ENCODE data around the gene SLC25A44.
A peak's percentile ranks its signal among the peaks of the same experiment; 100 is the strongest.
"Not testable (repeated sequence)": the region's sequence is repeated elsewhere in the genome, so short reads cannot be mapped to it uniquely, and the experiment has no call there.

The SLC25A44 gene

GRCh38 chr1:156204686-156205085 is 10.8 kb downstream of the SLC25A44 start:
- peak; percentile 22 for DNase-seq (ENCODE audit: low read depth)

GRCh38 chr1:156211243-156211642 is 17.3 kb downstream of the SLC25A44 start:
- no peak for DNase-seq (ENCODE audit: low read depth)

GRCh38 chr1:156212130-156212529 is 18.2 kb downstream of the SLC25A44 start:
- no peak for DNase-seq (ENCODE audit: low read depth)

- DNase-seq (ENCODE audit: low read depth), result peak; percentile 98
Measured at GRCh38 chr1:156212833-156213643, 19.1 kb downstream of the SLC25A44 start, which contains the start of gene PMF1. Gene PMF1, plus strand, starts transcription at chr1:156213007. Its CDS starts 9 bp downstream, at chr1:156213016.

GRCh38 chr1:156213644-156213966 is 19.7 kb downstream of the SLC25A44 start:
- DNase-seq (ENCODE audit: low read depth), result no peak

GRCh38 chr1:156214024-156214748 is 20.3 kb downstream of the SLC25A44 start:
- peak; percentile 79 for DNase-seq (ENCODE audit: low read depth)

GRCh38 chr1:156216361-156217086 is 22.6 kb downstream of the SLC25A44 start:
- not testable (repeated sequence) for DNase-seq (ENCODE audit: low read depth)

- peak; percentile 45 for DNase-seq (ENCODE audit: low read depth)
Measured at GRCh38 chr1:156217871-156218270, 24.0 kb downstream of the SLC25A44 start.

GRCh38 chr1:156220226-156220625 is 26.3 kb downstream of the SLC25A44 start:
- no peak for DNase-seq (ENCODE audit: low read depth)

GRCh38 chr1:156221986-156222692 is 28.2 kb downstream of the SLC25A44 start:
- no peak for DNase-seq (ENCODE audit: low read depth)

GRCh38 chr1:156225677-156226014 is 31.7 kb downstream of the SLC25A44 start:
- DNase-seq (ENCODE audit: low read depth), result no peak

GRCh38 chr1:156226116-156226538 is 32.2 kb downstream of the SLC25A44 start:
- DNase-seq (ENCODE audit: low read depth), result no peak

- no peak for DNase-seq (ENCODE audit: low read depth)
Measured at GRCh38 chr1:156226782-156227181, 32.9 kb downstream of the SLC25A44 start.

GRCh38 chr1:156228501-156228900 is 34.6 kb downstream of the SLC25A44 start:
- no peak for DNase-seq (ENCODE audit: low read depth)

- DNase-seq (ENCODE audit: low read depth), result no peak
Measured at GRCh38 chr1:156229809-156230472, 36.0 kb downstream of the SLC25A44 start.

- no peak for DNase-seq (ENCODE audit: low read depth)
Measured at GRCh38 chr1:156230473-156230837, 36.6 kb downstream of the SLC25A44 start.

- DNase-seq (ENCODE audit: low read depth), result no peak
Measured at GRCh38 chr1:156232201-156232894, 38.4 kb downstream of the SLC25A44 start.

- peak; percentile 86 for DNase-seq (ENCODE audit: low read depth)
Measured at GRCh38 chr1:156233426-156234127, 39.7 kb downstream of the SLC25A44 start.

GRCh38 chr1:156236164-156236563 is 42.3 kb downstream of the SLC25A44 start:
- DNase-seq (ENCODE audit: low read depth), result no peak

- no peak for DNase-seq (ENCODE audit: low read depth)
Measured at GRCh38 chr1:156238248-156238647, 44.3 kb downstream of the SLC25A44 start.
